A549 (cell line): ENCODE data around the gene NSG2. TPM values are rescaled to one million over a fixed set of nuclear protein-coding genes. Genes with fewer than 3 reads are reported as not detected.

Source experiments
- ATAC-seq, 2 experiments: fragments of 200-7000 bp in 1 of 2; fragments of >200 bp in 1 of 2; cut with Nextera tagmentation in 1 of 2; cut with Tn5 transposase in 1 of 2; 3 replicates each; pipeline versions ENCODE4 v1.8.0 to v1.9.1; 2018 to 2020; ENCODE audit warnings: mild to moderate bottlenecking in 1 of 2, moderate library complexity in 1 of 2
- CTCF ChIA-PET: fragments of 300-600 bp; sonication (Branson Sonifier 250); formaldehyde crosslinking; extraction: SDS; loops from one replicate; lab custom pipeline; 2021; ENCODE audit warnings: antibody characterized with exemption, inconsistent platforms; lab: Yijun Ruan, JAX
- POLR2A ChIA-PET: fragments of 350-600 bp; formaldehyde crosslinking; extraction: SDS; loops from one replicate; lab custom pipeline; 2021; ENCODE audit warnings: antibody characterized with exemption, inconsistent platforms; lab: Yijun Ruan, JAX
- DNase-seq, 2 experiments: peaks; one replicate each; pipeline versions ENCODE4 v3.0.0 to v3.0.0-alpha.2; 2011 to 2016; ENCODE audit warnings: low read depth in 1 of 2, low spot score in 1 of 2
- FAIRE-seq: peaks from 2 replicates; lab custom pipeline; 2011; peaks lifted over from hg19 to GRCh38; lab: Jason Lieb, UNC
- H3K27ac ChIP-seq, 2 experiments: fragments of >200 bp; sonication (Bioruptor Twin); formaldehyde crosslinking; 3 replicates each; pipeline ENCODE4 v1.5.1; 2016 to 2017
- H3K4me1 ChIP-seq: fragments of >200 bp; sonication (Bioruptor Twin); formaldehyde crosslinking; 3 replicates; pipeline ENCODE4 v1.6.1; 2016
- H3K4me2 ChIP-seq: fragments of >200 bp; sonication (Bioruptor Twin); formaldehyde crosslinking; 3 replicates; pipeline ENCODE4 v1.6.1; 2016
- H3K4me3 ChIP-seq: fragments of >200 bp; sonication (Bioruptor Twin); formaldehyde crosslinking; 3 replicates; pipeline ENCODE4 v1.5.1; 2016
- H3K9me3 ChIP-seq: fragments of >200 bp; sonication (Bioruptor Twin); formaldehyde crosslinking; 3 replicates; pipeline ENCODE4 v1.6.1; 2016
- BHLHE40 ChIP-seq: IDR thresholded peaks from 2 replicates; pipeline ENCODE4 v1.6.1; 2012; ENCODE audit warnings: low read depth, low read length, inconsistent platforms
- CBX2 ChIP-seq: fragments of 200-600 bp; sonication (generic); IDR thresholded peaks from 2 replicates; pipeline ENCODE4 v1.6.1; 2016; ENCODE audit warnings: low read depth, mild to moderate bottlenecking, borderline replicate concordance
- CBX8 ChIP-seq: fragments of 200-600 bp; sonication (generic); IDR thresholded peaks from 2 replicates; pipeline ENCODE4 v1.6.1; 2016
- EHF ChIP-seq: fragments of 250-450 bp; sonication (Bioruptor Pico); IDR thresholded peaks from 2 replicates; pipeline ENCODE4 v1.5.0; 2020; ENCODE audit warnings: mild to moderate bottlenecking
- FOSL2 ChIP-seq, 2 experiments: fragments of 450-650 bp in 1 of 2; fragments of >200 bp in 1 of 2; sonication (Bioruptor Twin) in 1 of 2; formaldehyde crosslinking; IDR thresholded peaks; 2 replicates each; pipeline versions ENCODE4 v1.5.0 to v1.6.1; 2016 to 2020; ENCODE audit warnings: mild to moderate bottlenecking in 1 of 2, moderate library complexity in 1 of 2
- GATA3 ChIP-seq: IDR thresholded peaks from 2 replicates; pipeline ENCODE4 v1.6.1; 2012; ENCODE audit warnings: borderline replicate concordance
- HDAC2 ChIP-seq: fragments of 200-600 bp; sonication (generic); IDR thresholded peaks from 2 replicates; pipeline ENCODE4 v1.6.1; 2016
- JUN ChIP-seq, 2 experiments: fragments of >200 bp; sonication (Bioruptor Twin); formaldehyde crosslinking; IDR thresholded peaks; 2 replicates in 1 of 2; 3 replicates in 1 of 2; pipeline ENCODE4 v1.6.1; 2016 to 2017
- JUNB ChIP-seq: fragments of >200 bp; sonication (Bioruptor Twin); formaldehyde crosslinking; IDR thresholded peaks from 2 replicates; pipeline ENCODE4 v1.6.1; 2016
- KDM1A ChIP-seq: fragments of 200-600 bp; sonication (generic); IDR thresholded peaks from 2 replicates; pipeline ENCODE4 v1.6.1; 2016; ENCODE audit warnings: low read depth, mild to moderate bottlenecking
- MAFK ChIP-seq: fragments of 450-650 bp; IDR thresholded peaks from 2 replicates; pipeline ENCODE4 v1.6.1; 2014; ENCODE audit not compliant: partially characterized antibody
- MAZ ChIP-seq: fragments of 150-350 bp; IDR thresholded peaks from 2 replicates; pipeline ENCODE4 v1.6.1; 2014; ENCODE audit warnings: antibody characterized with exemption, low read depth, low read length, borderline replicate concordance
- RAD21 ChIP-seq, 2 experiments: fragments of >200 bp in 1 of 2; sonication (Bioruptor Twin) in 1 of 2; formaldehyde crosslinking in 1 of 2; IDR thresholded peaks in 1 of 2; conservative IDR thresholded peaks in 1 of 2; 2 replicates in 1 of 2; 3 replicates in 1 of 2; pipeline ENCODE4 v1.6.1; 2012 to 2018; ENCODE audit warnings: inconsistent platforms in 1 of 2
- RCOR1 ChIP-seq: fragments of 150-350 bp; IDR thresholded peaks from 2 replicates; pipeline ENCODE4 v1.6.1; 2014; ENCODE audit warnings: antibody characterized with exemption, low read length, low read depth
- RFX5 ChIP-seq: fragments of 450-650 bp; IDR thresholded peaks from 2 replicates; pipeline ENCODE4 v1.7.1; 2014; ENCODE audit warnings: antibody characterized with exemption, mild to moderate bottlenecking, moderate library complexity
- RNF2 ChIP-seq: fragments of 200-600 bp; sonication (generic); IDR thresholded peaks from 2 replicates; pipeline ENCODE4 v1.6.1; 2016; ENCODE audit warnings: low read depth, mild to moderate bottlenecking, antibody characterized with exemption, moderate library complexity, borderline replicate concordance
- SREBF2 ChIP-seq: fragments of 450-650 bp; IDR thresholded peaks from 2 replicates; pipeline ENCODE4 v1.6.1; 2014; ENCODE audit warnings: mild to moderate bottlenecking, moderate library complexity
- TP53 ChIP-seq: fragments of 250-450 bp; sonication (Bioruptor Pico); IDR thresholded peaks from 2 replicates; pipeline ENCODE4 v1.5.0; 2021; ENCODE audit warnings: mild to moderate bottlenecking, moderate library complexity
- ZNF302 ChIP-seq: fragments of 250-450 bp; sonication (Bioruptor Pico); IDR thresholded peaks from 2 replicates; pipeline ENCODE4 v1.9.0; 2021; ENCODE audit warnings: inconsistent platforms, mild to moderate bottlenecking, moderate library complexity
- ZSCAN20 ChIP-seq: fragments of 250-450 bp; sonication (Bioruptor Pico); IDR thresholded peaks from 2 replicates; pipeline ENCODE4 v1.8.0; 2022; ENCODE audit warnings: mild to moderate bottlenecking, moderate library complexity
- WGBS: methylation state at CpG from one replicate; pipeline ENCODE4 v1.1.6; 2017; ENCODE audit errors: missing lambda C conversion rate; 5-methylcytosine and 5-hydroxymethylcytosine counted together
- polyA plus RNA-seq, 4 experiments: library from polyadenylated mRNA; depleted of rRNA in 3 of 4; stranded (reverse); fragments of >200 nt; fragmentation: RNase III in 1 of 4; extraction: RNeasy Plus Mini Kit Qiagen cat#74134 plus additional on column Dnase treatment in 1 of 4; gene quantifications; 2 replicates in 3 of 4; 3 replicates in 1 of 4; pipeline ENCODE4 v1.2.3, GENCODE V29; 2011 to 2017
- TF ChIP-seq, protein P1 (sequence below): IDR thresholded peaks from 2 replicates; pipeline ENCODE4 v1.6.1; 2012
- TF ChIP-seq, protein P2 (sequence below): fragments of 200-600 bp; sonication (generic); IDR thresholded peaks from 2 replicates; pipeline ENCODE4 v1.6.1; 2016; ENCODE audit warnings: antibody characterized with exemption, mild to moderate bottlenecking, moderate library complexity
- TF ChIP-seq, protein P3 (sequence below): fragments of >200 bp; sonication (Bioruptor Twin); formaldehyde crosslinking; IDR thresholded peaks from 3 replicates; pipeline ENCODE4 v1.5.1; 2016
- TF ChIP-seq, protein P4 (sequence below): IDR thresholded peaks from 2 replicates; pipeline ENCODE4 v1.6.1; 2012

NSG2 gene
- polyA plus RNA-seq, 2 of the 4 experiments (the other 2 are of a cell fraction): 0.06 TPM; not detected in 1

DNA sequence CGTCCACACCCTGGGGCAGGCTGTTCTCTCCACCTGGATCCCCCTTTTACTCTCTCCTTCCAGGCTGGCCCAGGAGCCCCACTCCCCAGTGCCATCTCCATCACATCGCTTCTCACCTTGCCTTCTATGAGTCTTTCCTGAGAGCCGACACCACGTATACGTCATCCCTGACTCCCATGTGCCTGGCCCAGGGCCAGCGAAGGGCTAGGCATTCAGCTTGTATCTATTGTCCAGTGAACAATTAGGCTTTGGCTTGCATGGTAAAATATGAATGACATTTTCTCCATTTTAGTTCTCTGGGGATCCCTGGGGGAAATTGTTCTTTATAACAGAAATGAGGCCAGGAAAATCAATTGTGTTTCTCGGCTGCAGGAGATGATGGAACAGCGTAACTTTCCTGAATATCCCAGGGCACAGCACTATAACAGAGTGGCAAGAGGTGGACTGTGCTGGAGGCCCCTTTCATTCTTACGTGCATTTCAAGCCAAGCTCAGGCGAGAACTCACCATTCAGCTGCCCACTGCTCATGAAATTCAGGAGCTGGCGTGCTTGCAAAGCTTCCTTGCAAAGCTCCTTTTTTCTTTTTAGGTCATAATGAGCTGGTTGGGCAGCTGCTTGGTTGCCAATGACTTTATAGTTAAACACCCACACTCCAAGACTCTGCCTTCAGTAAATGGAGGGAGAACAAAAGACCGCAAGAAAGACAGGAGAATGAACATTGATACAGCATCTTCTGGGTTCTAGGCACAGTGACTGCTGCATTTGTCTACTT lies 37.7 kb downstream of the NSG2 start:
- FAIRE-seq (no peak), ATAC-seq (no peak), DNase-seq (no peak)
- POLR2A ChIA-PET: no interaction called here
- Histone ChIP-seq H3K4me2 (no peak overlapping the region), H3K4me3 (no peak overlapping the region), H3K4me1 (no peaks in the 10 kb centered on the region), H3K9me3 (no peaks in the 10 kb centered on the region), H3K27ac (no peak overlapping the region)
- CTCF ChIA-PET: interaction anchor here (1.6 kb wide), 1 partner anchor 228 kb away, joined by 4 read pairs; no protein-coding TSS in a partner anchor
- WGBS: 54% methylated on average over 12 of the region's 12 CpGs
- no peak for TF ChIP-seq JUNB
- TF ChIP-seq HDAC2: no peak
- TF ChIP-seq FOSL2 (IDR thresholded peaks at IDR 0.05): no peak
- TF ChIP-seq FOSL2 (CRISPR knock-in tag; IDR thresholded peaks at IDR 0.05): no peak
- TF ChIP-seq JUN (IDR thresholded peaks at IDR 0.05): no peak
- TF ChIP-seq GATA3: no peak

DNA sequence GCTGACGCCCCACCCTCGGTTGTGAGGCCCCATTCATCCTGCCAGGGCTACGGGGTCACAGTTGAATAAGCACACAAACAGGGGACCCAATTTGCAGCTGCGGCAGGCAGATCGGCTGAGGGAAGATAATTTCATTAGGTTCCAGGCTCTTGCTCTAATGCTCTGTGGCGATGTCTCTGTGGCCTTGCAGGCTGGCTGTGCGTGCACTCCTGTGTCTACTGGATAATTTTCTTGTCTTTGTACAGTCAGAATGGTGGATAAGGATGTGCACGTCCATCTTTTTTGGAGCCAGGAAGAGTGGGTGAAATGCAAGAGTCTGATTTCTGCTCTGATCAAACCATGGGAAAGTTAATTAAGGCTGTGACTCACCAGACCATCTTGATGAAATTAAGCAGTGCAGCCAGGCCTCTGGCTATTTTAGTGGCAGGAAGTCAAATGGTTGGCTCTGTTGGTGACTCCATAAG lies 39.2 kb downstream of the NSG2 start:
- Histone ChIP-seq H3K27ac (no peak overlapping the region), H3K9me3 (no peaks in the 10 kb centered on the region), H3K4me1 (no peaks in the 10 kb centered on the region), H3K4me3 (no peak overlapping the region), H3K4me2 (no peak overlapping the region)
- POLR2A ChIA-PET: no interaction called here
- TF ChIP-seq ZSCAN20 (CRISPR knock-in tag) (no peak), RNF2 (no peak), EHF (CRISPR knock-in tag) (no peak), RAD21 (conservative IDR thresholded peaks at IDR 0.05 in 1 of 2, IDR thresholded peaks at IDR 0.05 in 1 of 2) (no peak), CBX8 (no peak), SREBF2 (no peak), KDM1A (no peak)
- TF ChIP-seq, protein P1, sequence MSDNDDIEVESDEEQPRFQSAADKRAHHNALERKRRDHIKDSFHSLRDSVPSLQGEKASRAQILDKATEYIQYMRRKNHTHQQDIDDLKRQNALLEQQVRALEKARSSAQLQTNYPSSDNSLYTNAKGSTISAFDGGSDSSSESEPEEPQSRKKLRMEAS: no peak
- 46% methylated on average over 8 of the region's 8 CpGs for WGBS
- ATAC-seq: no peak
- no peak for FAIRE-seq
- CTCF ChIA-PET: interaction anchor here (0.5 kb wide), 1 partner anchor 1391 kb away, joined by 4 read pairs; no protein-coding TSS in a partner anchor
- no peak for DNase-seq

- ChIA-PET CTCF (interaction anchor here (1.8 kb wide), 1 partner anchor 14 kb away, joined by 4 read pairs; no protein-coding TSS in a partner anchor), POLR2A (no interaction called here)
- no peak for TF ChIP-seq RFX5
- TF ChIP-seq, protein P2, sequence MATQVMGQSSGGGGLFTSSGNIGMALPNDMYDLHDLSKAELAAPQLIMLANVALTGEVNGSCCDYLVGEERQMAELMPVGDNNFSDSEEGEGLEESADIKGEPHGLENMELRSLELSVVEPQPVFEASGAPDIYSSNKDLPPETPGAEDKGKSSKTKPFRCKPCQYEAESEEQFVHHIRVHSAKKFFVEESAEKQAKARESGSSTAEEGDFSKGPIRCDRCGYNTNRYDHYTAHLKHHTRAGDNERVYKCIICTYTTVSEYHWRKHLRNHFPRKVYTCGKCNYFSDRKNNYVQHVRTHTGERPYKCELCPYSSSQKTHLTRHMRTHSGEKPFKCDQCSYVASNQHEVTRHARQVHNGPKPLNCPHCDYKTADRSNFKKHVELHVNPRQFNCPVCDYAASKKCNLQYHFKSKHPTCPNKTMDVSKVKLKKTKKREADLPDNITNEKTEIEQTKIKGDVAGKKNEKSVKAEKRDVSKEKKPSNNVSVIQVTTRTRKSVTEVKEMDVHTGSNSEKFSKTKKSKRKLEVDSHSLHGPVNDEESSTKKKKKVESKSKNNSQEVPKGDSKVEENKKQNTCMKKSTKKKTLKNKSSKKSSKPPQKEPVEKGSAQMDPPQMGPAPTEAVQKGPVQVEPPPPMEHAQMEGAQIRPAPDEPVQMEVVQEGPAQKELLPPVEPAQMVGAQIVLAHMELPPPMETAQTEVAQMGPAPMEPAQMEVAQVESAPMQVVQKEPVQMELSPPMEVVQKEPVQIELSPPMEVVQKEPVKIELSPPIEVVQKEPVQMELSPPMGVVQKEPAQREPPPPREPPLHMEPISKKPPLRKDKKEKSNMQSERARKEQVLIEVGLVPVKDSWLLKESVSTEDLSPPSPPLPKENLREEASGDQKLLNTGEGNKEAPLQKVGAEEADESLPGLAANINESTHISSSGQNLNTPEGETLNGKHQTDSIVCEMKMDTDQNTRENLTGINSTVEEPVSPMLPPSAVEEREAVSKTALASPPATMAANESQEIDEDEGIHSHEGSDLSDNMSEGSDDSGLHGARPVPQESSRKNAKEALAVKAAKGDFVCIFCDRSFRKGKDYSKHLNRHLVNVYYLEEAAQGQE: no peak
- no peak for TF ChIP-seq TP53 (CRISPR knock-in tag)
- TF ChIP-seq MAZ: no peak
- TF ChIP-seq, protein P3, sequence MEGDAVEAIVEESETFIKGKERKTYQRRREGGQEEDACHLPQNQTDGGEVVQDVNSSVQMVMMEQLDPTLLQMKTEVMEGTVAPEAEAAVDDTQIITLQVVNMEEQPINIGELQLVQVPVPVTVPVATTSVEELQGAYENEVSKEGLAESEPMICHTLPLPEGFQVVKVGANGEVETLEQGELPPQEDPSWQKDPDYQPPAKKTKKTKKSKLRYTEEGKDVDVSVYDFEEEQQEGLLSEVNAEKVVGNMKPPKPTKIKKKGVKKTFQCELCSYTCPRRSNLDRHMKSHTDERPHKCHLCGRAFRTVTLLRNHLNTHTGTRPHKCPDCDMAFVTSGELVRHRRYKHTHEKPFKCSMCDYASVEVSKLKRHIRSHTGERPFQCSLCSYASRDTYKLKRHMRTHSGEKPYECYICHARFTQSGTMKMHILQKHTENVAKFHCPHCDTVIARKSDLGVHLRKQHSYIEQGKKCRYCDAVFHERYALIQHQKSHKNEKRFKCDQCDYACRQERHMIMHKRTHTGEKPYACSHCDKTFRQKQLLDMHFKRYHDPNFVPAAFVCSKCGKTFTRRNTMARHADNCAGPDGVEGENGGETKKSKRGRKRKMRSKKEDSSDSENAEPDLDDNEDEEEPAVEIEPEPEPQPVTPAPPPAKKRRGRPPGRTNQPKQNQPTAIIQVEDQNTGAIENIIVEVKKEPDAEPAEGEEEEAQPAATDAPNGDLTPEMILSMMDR: no peak
- no peak for TF ChIP-seq BHLHE40
- TF ChIP-seq RCOR1: no peak
- TF ChIP-seq, protein P4, sequence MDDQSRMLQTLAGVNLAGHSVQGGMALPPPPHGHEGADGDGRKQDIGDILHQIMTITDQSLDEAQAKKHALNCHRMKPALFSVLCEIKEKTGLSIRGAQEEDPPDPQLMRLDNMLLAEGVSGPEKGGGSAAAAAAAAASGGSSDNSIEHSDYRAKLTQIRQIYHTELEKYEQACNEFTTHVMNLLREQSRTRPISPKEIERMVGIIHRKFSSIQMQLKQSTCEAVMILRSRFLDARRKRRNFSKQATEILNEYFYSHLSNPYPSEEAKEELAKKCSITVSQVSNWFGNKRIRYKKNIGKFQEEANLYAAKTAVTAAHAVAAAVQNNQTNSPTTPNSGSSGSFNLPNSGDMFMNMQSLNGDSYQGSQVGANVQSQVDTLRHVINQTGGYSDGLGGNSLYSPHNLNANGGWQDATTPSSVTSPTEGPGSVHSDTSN: no peak
- no peak for TF ChIP-seq CBX2
- TF ChIP-seq ZNF302 (CRISPR knock-in tag): no peak
- TF ChIP-seq EHF (CRISPR knock-in tag): no peak
- no peak for TF ChIP-seq JUNB
- TF ChIP-seq MAFK: no peak
- FAIRE-seq: no peak
- no peak for ATAC-seq
- no peak for DNase-seq
- H3K4me3 ChIP-seq: no peak overlapping the region
- H3K4me1 ChIP-seq: no peaks in the 10 kb centered on the region
- no peak overlapping the region for H3K4me2 ChIP-seq
- 62% methylated on average over 5 of the region's 5 CpGs for WGBS
- H3K27ac ChIP-seq: no peak overlapping the region
- no peaks in the 10 kb centered on the region for H3K9me3 ChIP-seq
Measured at GRCh38 chr5:174086751-174087150, 41.2 kb downstream of the NSG2 start.
